HuH-7 (cell line): ENCODE measurements around the gene SOX21.

Experiments used
- DNase-seq: peaks from one replicate; pipeline ENCODE4 v3.0.0; 2011; ENCODE audit warnings: low spot score

SOX21 gene

GRCh38 chr13:94709001-94709834, 3.1 kb downstream of the SOX21 start:
- DNase-seq = no peak

- DNase-seq = no peak
Measured at GRCh38 chr13:94708031-94708859, 4.1 kb downstream of the SOX21 start.

GRCh38 chr13:94707400-94708021, 4.8 kb downstream of the SOX21 start:
- no peak for DNase-seq

GRCh38 chr13:94706843-94707399, 5.4 kb downstream of the SOX21 start:
- no peak for DNase-seq

- no peak for DNase-seq
Measured at GRCh38 chr13:94706101-94706842, 6.1 kb downstream of the SOX21 start.

- no peak for DNase-seq
Measured at GRCh38 chr13:94705081-94706030, 7.0 kb downstream of the SOX21 start.

GRCh38 chr13:94704377-94705080, 7.8 kb downstream of the SOX21 start:
- no peak for DNase-seq

GRCh38 chr13:94703721-94704314, 8.5 kb downstream of the SOX21 start:
- DNase-seq = no peak

- DNase-seq = no peak
Measured at GRCh38 chr13:94703271-94703670, 9.1 kb downstream of the SOX21 start.

- no peak for DNase-seq
Measured at GRCh38 chr13:94702181-94703041, 9.9 kb downstream of the SOX21 start.

- no peak for DNase-seq
Measured at GRCh38 chr13:94701313-94702180, 10.8 kb downstream of the SOX21 start.

GRCh38 chr13:94700536-94700935, 11.8 kb downstream of the SOX21 start:
- DNase-seq = no peak

GRCh38 chr13:94700051-94700535, 12.3 kb downstream of the SOX21 start:
- no peak for DNase-seq

- no peak for DNase-seq
Measured at GRCh38 chr13:94696171-94696570, 16.2 kb downstream of the SOX21 start.

- no peak for DNase-seq
Measured at GRCh38 chr13:94692030-94692429, 20.3 kb downstream of the SOX21 start.

- DNase-seq = no peak
Measured at GRCh38 chr13:94683409-94683808, 28.9 kb downstream of the SOX21 start.

GRCh38 chr13:94682229-94682628, 30.1 kb downstream of the SOX21 start:
- DNase-seq = no peak
